GM19025 (cell line): Measurements from ENCODE around the gene APAF1.

ENCODE experiments used
- ATAC-seq: cut with Tn5 transposase; IDR thresholded peaks from one replicate; pipeline ENCODE4 v1.9.1; 2021; ENCODE audit warnings: mild to moderate bottlenecking, low read depth, moderate library complexity; ENCODE audit not compliant: unreplicated experiment

Gene APAF1

GRCh38 chr12:98725476-98726247 is 80.6 kb downstream of the APAF1 start:
- no peak for ATAC-seq

DNA sequence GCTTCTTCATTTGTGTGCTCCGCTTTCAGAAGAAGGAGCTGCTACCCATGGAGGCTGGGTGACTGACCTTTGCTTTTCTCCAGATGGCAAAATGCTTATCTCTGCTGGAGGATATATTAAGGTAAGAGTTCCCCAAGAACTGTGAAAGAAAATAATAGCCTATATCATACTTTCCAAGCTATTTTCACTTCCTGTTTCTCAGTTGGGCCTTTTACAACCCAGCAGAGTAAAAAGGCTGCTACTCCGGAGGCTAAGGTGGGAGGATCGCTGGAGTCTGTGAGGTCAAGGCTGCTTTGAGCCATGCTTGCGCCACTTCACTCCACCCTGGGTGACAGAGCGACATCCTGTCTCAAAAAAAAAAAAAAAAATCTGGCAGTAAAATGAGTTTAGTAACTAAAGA is 82.1 kb downstream of the APAF1 start:
- ATAC-seq: no peak

- ATAC-seq: no peak
Measured at GRCh38 chr12:98730412-98730811, 85.3 kb downstream of the APAF1 start.

- ATAC-seq: no peak
Measured at GRCh38 chr12:98733667-98734350, 88.7 kb downstream of the APAF1 start.

DNA sequence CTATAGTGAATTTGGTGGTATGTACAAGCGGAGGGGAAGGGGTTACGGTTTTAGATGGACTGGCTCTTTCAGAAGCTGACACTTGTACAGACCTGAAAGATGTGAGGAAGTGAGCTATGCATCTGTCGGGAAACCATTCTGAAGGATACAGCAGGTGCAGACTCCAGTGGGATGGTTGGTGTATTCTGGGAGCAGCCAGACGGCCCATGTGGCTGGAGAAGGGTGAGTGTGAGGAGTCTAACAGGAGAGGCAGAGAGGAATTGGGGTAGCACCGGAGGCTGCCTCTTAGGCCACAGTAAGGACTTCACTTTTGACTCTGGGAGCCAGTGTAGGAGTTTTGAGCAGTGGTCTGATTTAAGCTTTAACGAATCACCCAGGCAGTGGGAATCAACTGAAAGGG is 90.7 kb downstream of the APAF1 start:
- no peak for ATAC-seq

- ATAC-seq: no peak
Measured at GRCh38 chr12:98736352-98737321, 91.5 kb downstream of the APAF1 start.

DNA sequence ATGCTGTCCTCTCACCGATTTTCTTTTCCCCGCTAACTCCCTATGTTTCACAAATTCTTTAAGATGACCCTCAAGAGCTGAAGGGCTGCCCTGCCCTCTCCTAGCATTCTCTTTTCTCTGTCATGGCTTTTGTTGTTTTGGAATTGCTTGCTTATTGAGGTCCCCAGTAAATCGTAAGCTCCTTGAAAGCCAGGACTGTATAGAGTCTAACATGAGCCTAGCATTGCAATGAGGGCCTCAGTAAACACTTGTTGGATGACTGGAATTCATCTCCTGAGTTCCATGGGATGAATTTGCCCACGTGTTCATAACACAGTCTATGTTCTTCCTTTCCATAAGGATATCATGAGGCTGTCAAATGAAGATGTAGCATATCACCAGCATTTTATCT is 92.2 kb downstream of the APAF1 start:
- no peak for ATAC-seq

DNA sequence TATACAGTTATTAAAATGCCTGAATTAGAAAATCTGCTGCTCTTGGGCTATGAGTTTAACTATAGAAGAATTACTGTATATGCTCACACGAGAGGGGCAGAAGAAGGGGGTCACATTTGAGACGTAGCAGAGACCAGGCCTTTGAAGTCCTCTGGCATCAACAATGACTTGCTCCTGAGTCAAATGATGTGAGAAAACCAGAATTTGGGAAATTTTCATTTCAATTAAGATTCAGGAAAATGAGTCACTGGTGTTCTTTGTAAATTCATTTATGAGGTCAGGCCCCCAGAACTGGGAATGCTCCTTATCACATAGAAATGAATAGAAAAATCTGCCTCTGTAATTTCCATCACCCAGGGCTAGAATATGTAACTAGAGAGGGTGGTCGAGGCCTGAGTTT is 92.9 kb downstream of the APAF1 start:
- no peak for ATAC-seq

DNA sequence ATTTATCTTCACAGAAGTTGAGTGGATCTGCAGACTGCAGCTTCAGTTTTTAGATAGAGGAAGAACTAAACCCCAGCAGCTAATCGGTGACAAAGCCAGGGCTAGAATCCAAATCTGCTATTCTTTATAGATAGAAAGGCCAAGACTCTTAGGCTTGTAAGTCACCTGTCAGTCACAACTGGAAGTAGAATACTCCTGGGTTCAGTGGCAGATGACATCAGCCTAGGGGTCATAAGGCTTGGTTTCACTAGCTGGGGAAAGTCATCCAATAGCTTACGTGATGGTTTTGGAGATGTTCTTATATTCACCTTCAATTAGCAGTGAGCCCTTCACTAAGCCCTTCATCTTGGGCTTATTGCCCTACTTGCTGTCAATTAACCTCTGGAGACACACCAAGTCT is 93.4 kb downstream of the APAF1 start:
- no peak for ATAC-seq

- no peak for ATAC-seq
Measured at GRCh38 chr12:98740751-98741150, 95.7 kb downstream of the APAF1 start.

DNA sequence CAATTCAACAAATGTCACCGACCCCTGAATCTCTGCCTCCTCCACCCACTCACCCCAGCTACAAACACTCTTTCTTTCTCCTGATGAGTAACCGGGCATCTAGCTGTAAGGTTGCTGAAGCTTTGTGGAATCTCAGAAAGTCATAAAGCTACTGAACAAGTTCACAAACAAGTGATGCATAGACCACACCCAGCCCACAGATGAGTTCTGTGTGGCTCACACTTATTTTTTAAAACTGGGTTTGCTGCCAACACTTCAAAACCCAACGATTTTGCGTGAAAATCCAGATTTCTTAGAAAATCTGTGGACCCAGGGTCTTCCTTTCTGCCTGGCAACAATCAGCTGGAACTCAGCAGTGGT is 96.1 kb downstream of the APAF1 start:
- no peak for ATAC-seq

- no peak for ATAC-seq
Measured at GRCh38 chr12:98741556-98742265, 96.6 kb downstream of the APAF1 start.

DNA sequence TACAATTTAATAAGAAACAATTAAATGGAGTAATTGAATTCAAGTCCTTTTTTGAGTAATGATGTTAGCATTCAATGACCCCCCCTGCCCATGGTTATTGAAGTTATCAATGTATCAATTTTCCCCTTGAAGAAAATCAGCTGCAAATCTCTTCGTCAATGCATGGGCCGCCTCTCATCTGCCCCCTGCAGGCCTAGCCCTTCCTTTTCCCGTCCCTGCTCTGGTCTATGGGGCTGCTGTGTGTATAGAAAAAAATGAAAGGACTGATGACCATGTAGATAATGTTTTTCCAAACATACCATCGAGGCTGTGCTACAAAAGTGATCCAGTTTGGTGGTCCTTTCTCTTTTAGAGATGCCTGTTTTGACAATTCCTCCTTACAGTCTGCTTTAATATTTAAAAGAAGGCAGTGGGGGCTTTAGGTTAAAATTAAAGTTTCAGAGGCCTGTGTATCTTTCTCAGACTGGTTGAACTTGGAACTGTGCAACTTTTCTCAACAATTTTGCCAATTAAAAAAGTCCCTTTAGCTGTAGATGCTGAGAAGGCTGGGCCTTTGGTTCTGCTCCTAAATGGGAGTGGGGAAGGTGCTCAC is 98.4 kb downstream of the APAF1 start:
- no peak for ATAC-seq

DNA sequence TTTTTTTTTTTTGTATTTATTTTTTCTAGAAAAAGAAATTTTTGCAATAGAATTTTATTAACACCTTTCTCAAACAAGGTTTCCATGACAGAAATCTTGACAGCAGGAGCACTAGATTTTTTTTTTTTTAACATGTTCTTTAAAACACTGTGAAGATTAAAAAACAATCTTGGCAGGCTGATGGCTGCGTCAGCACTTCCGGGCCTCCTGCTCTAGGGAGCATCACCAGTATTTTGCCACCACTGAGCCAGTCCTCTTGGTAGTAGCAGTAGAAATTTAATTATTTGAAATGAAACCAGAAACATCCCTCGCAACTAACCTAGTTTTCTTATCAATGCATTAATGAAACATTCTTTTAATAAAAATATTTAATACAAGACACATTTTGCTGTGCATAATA is 99.6 kb downstream of the APAF1 start:
- no peak for ATAC-seq

GRCh38 chr12:98745578-98746391 is 100.7 kb downstream of the APAF1 start:
- peak; percentile 72 for ATAC-seq

GRCh38 chr12:98748463-98748862 is 103.4 kb downstream of the APAF1 start:
- no peak for ATAC-seq

GRCh38 chr12:98750511-98750910 is 105.4 kb downstream of the APAF1 start:
- no peak for ATAC-seq

DNA sequence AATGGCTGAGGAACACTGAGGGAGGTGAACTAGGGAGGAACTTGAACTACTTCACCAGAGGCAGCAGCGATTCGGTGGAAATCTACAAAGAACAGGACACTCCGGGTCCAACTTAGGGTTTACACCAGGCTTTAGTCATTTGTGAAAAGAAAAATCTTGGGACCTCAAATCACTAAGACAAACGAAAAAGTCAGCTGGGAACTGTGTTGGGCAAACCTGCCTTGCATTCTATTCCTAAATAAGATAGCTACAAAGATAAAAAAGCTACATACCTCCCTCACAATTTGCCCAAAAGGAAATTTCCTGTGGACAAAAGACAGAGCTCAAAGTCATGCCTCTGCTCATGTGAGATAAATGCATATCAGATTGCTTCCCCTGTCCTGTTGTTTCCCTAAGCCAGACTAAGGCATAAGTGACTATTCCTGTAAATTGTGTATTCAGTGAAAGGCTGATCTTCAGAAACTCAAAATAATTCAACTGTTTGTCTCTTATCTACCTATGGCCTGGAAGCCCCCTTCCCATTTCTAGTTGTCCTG is 106.6 kb downstream of the APAF1 start:
- no peak for ATAC-seq

DNA sequence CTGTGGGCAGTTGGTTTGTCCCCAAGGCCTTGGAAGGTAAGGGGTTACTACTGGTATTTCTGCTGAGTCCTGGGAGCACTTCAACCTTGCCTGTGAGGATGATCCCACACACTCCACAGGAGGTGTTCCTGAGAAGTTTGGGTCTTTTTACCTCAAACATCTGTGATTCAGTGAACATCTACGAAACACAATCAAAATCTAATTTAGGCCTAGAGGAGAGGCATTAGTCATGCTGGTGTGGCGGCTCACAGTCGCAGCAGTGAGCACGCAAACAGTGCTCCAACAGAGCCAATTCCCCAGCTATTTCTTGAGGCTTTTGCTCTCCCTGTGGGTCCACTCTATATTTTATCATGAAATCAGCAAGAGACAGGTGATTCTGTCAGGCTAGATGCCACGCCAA is 107.6 kb downstream of the APAF1 start:
- ATAC-seq: no peak
